K562 (cell line): ENCODE results near the gene C18orf32. TPM values are rescaled to one million over a fixed set of nuclear protein-coding genes. Genes with fewer than 3 reads are reported as not detected.
A peak's percentile ranks its signal among the peaks of the same experiment; 100 is the strongest.

Experiments used
- ARID4B ChIP-seq: sonication (generic); formaldehyde crosslinking; IDR thresholded peaks from 2 replicates; pipeline ENCODE4 v1.8.0; 2022; ENCODE audit warnings: mild to moderate bottlenecking, missing genetic modification reagents
- CLOCK ChIP-seq: fragments of 250-450 bp; sonication (Bioruptor Pico); IDR thresholded peaks from 2 replicates; pipeline ENCODE4 v1.4.0; 2020; ENCODE audit warnings: mild to moderate bottlenecking, moderate library complexity, borderline replicate concordance
- HOXB6 ChIP-seq: fragments of 250-450 bp; sonication (Bioruptor Pico); IDR thresholded peaks from 2 replicates; pipeline ENCODE4 v1.5.1; 2022; ENCODE audit warnings: mild to moderate bottlenecking, borderline replicate concordance
- KAT7 ChIP-seq: sonication (generic); formaldehyde crosslinking; IDR thresholded peaks from 2 replicates; pipeline ENCODE4 v1.8.0; 2022; ENCODE audit warnings: missing genetic modification reagents, mild to moderate bottlenecking, borderline replicate concordance
- MAFF ChIP-seq: IDR thresholded peaks from 2 replicates; pipeline ENCODE4 v1.6.1; 2012; ENCODE audit warnings: low read length, improper control_type of control experiment
- NCOA2 ChIP-seq, 2 experiments: fragments of 450-650 bp; IDR thresholded peaks; 2 replicates each; pipeline ENCODE4 v1.6.1; 2018; ENCODE audit warnings: mild to moderate bottlenecking in 2 of 2, moderate library complexity in 1 of 2; ENCODE audit not compliant: partially characterized antibody in 2 of 2
- NFXL1 ChIP-seq: fragments of 450-650 bp; formaldehyde crosslinking; IDR thresholded peaks from 2 replicates; pipeline ENCODE4 v1.4.0; 2021; ENCODE audit warnings: mild to moderate bottlenecking
- PHF20 ChIP-seq: fragments of 450-650 bp; IDR thresholded peaks from 2 replicates; pipeline ENCODE4 v1.6.1; 2018; ENCODE audit not compliant: partially characterized antibody
- STAT5B ChIP-seq: fragments of 250-450 bp; sonication (Bioruptor Pico); IDR thresholded peaks from 2 replicates; pipeline ENCODE4 v1.8.0; 2021; ENCODE audit warnings: mild to moderate bottlenecking, inconsistent platforms
- XRCC3 ChIP-seq: fragments of 450-650 bp; IDR thresholded peaks from 2 replicates; pipeline ENCODE4 v1.6.1; 2017; ENCODE audit warnings: mild to moderate bottlenecking, moderate library complexity
- ZNF239 ChIP-seq: fragments of 250-450 bp; sonication (Bioruptor Pico); IDR thresholded peaks from 2 replicates; pipeline ENCODE4 v1.4.0; 2020; ENCODE audit warnings: mild to moderate bottlenecking
- ZNF644 ChIP-seq: fragments of 200-800 bp; sonication (Bioruptor generic); IDR thresholded peaks from 2 replicates; pipeline ENCODE4 v1.6.1; 2016; ENCODE audit warnings: low read depth, missing genetic modification characterization, missing compliant biosample characterization
- polyA plus RNA-seq, 8 experiments: library from polyadenylated mRNA; depleted of rRNA in 4 of 8; stranded (reverse) in 5 of 8; unstranded in 3 of 8; fragments of >200 nt; fragmentation: Nextera tagmentation in 2 of 8; fragmentation: Illumina TruSeq in 1 of 8; extraction: Ambion mirVana in 2 of 8; extraction: Trizol in 1 of 8; gene quantifications; 2 replicates each; pipeline versions ENCODE4 v1.2.1 to v1.2.3, GENCODE V29; 2011 to 2014; ENCODE audit warnings: inconsistent platforms in 1 of 8, missing spikeins in 1 of 8
- total RNA-seq, 7 experiments: library from RNA; depleted of rRNA in 6 of 7; stranded (reverse); fragments of >200 nt in 6 of 7; fragmentation: Illumina TruSeq in 2 of 7; extraction: Trizol in 2 of 7; gene quantifications; 2 replicates each; pipeline versions ENCODE4 v1.2.1 to v1.2.3, GENCODE V29; 2011 to 2021; ENCODE audit warnings: low replicate concordance in 1 of 7

C18orf32 gene
- total and polyA plus RNA-seq, 9 of the 15 experiments (the other 6 are each of a cell fraction or from before 2014, with no cell fraction given): 8.5 to 35.0 (median 20.4) TPM

- TF ChIP-seq ARID4B: no peak
- TF ChIP-seq HOXB6 (CRISPR knock-in tag): no peak
- no peak for TF ChIP-seq ZNF239 (CRISPR knock-in tag)
- TF ChIP-seq NCOA2 (IDR thresholded peaks at IDR 0.05; ENCODE audit: partially characterized antibody in 2 of 2): peak in 1 of 2 experiments; percentile 98
- peak; percentile 82; the same call in 1 of the 2 replicates for TF ChIP-seq KAT7 (CRISPR knock-in tag)
- TF ChIP-seq MAFF: peak; percentile 82; the same call in 1 of the 2 replicates
- TF ChIP-seq CLOCK (CRISPR knock-in tag): no peak
- no peak for TF ChIP-seq XRCC3
- no peak for TF ChIP-seq ZNF644 (tag)
- TF ChIP-seq PHF20: peak; percentile 90
- TF ChIP-seq STAT5B (CRISPR knock-in tag): no peak
- TF ChIP-seq NFXL1 (CRISPR knock-in tag): no peak
These were observed 5.0 kb upstream of the C18orf32 start, which contains the start of gene RPL17 (continued) for GRCh38 chr18:49491857-49492693.
